Measurements from ENCODE around the gene PKP4.

GRCh38 chr2:158478237-158478636, 21.5 kb downstream of the PKP4 start:
- no peak for TF ChIP-seq CTCF (conservative IDR thresholded peaks at IDR 0.05)
- no peak for TF ChIP-seq ZFX (IDR thresholded peaks at IDR 0.05)
